ENCODE measurements around the gene HSFX3. TPM values are rescaled to one million over a fixed set of nuclear protein-coding genes. Genes with fewer than 3 reads are reported as not detected.

The HSFX3 gene
- total RNA-seq, 1 experiment from 2014 or later, result not detected

GRCh38 chrX:149516604-149517003 is 33.1 kb downstream of the HSFX3 start:
- no peak for DNase-seq
- Histone ChIP-seq H2BK5ac (ENCODE audit: insufficient read length, low read length) (no peak overlapping the region), H3K4ac (ENCODE audit: low read depth, low read length) (no peak overlapping the region), H3K14ac (ENCODE audit: insufficient read depth, low read length) (no peak overlapping the region), H3K79me1 (ENCODE audit: insufficient read depth, low read depth, low read length, poor library complexity, severe bottlenecking) (no peaks in the 10 kb centered on the region), H4K20me1 (ENCODE audit: control insufficient read depth, insufficient read depth, insufficient read length) (no peaks in the 10 kb centered on the region), H4K8ac (replicated peaks; ENCODE audit: insufficient read length, low read depth, low read length) (no peak overlapping the region), H3K9me3 (ENCODE audit: control insufficient read depth, low read depth, low read length) (peaks cover 22% of the 10 kb centered on the region), H3T11ph (ENCODE audit: low read length) (no peak overlapping the region), H3K4me2 (ENCODE audit: insufficient read depth, insufficient read length, low read length) (no peak overlapping the region), H3K23ac (ENCODE audit: insufficient read length, low read depth, low read length) (no peak overlapping the region), H2BK15ac (ENCODE audit: low read depth, low read length) (no peak overlapping the region), H3K56ac (ENCODE audit: insufficient read length, low read depth, low read length) (no peak overlapping the region), H2BK20ac (ENCODE audit: low read depth, low read length, poor library complexity, severe bottlenecking) (no peak overlapping the region), H2AFZ (ENCODE audit: low read length) (no peak overlapping the region), H4K91ac (ENCODE audit: insufficient read length, low read depth, low read length) (no peak overlapping the region), H3K4me1 (ENCODE audit: insufficient read depth, low read length) (no peaks in the 10 kb centered on the region), H2AK5ac (ENCODE audit: insufficient read length, low read length) (no peak overlapping the region), H3K27ac (ENCODE audit: insufficient read length, low read depth, low read length) (no peak overlapping the region), H4K5ac (ENCODE audit: insufficient read length, low read depth, low read length) (no peak overlapping the region), H2BK120ac (ENCODE audit: low read depth, low read length, poor library complexity, severe bottlenecking) (no peak overlapping the region), H3K9ac (ENCODE audit: extremely low read depth, insufficient read length, low read length) (no peak overlapping the region), H3K23me2 (ENCODE audit: insufficient read length, low read depth, low read length, poor library complexity, severe bottlenecking) (no peaks in the 10 kb centered on the region), H3K27me3 (ENCODE audit: insufficient read depth, low read length) (no peaks in the 10 kb centered on the region), H3K18ac (ENCODE audit: insufficient read length, low read depth, low read length) (no peak overlapping the region), H3K79me2 (ENCODE audit: insufficient read depth, low read length) (no peaks in the 10 kb centered on the region), H2BK12ac (ENCODE audit: insufficient read length, low read depth, low read length) (no peak overlapping the region)
- Mint-ChIP-seq H3K36me3 (ENCODE audit: insufficient read depth in 1 of 3, low read depth in 3 of 3) (peaks cover 3 to 17% (median 10%) of the 10 kb centered on the region in 3 experiments; a peak in 6 of 7 replicates), H3K27me3 (ENCODE audit: low read depth) (peaks cover 1% of the 10 kb centered on the region; the same call in 1 of the 2 replicates), H3K4me3 (no peak overlapping the region), H3K4me1 (peaks cover 15 to 16% of the 10 kb centered on the region in 2 experiments), H3K9me3 (peaks cover 74 to 77% of the 10 kb centered on the region in 2 experiments), H3K27ac (no peak overlapping the region)
- no peak for TF ChIP-seq CTCF (conservative IDR thresholded peaks at IDR 0.05)
- no CpG with 5 or more reads among the region's 2 CpGs for WGBS (ENCODE audit: extremely low coverage, insufficient read length, low lambda C conversion rate)

Data from H9 (cell line).